Caco-2 (cell line): Measurements from ENCODE around the gene CD200. TPM values are rescaled to one million over a fixed set of nuclear protein-coding genes. Genes with fewer than 3 reads are reported as not detected.

Experiments used
- BruUV-seq: library from RNA; stranded (reverse); fragments of 400-500 nt; replicated peaks from 2 replicates; lab custom pipeline; 2021; lab: Mats Ljungman, UMichigan
- CTCF ChIA-PET: fragments of 300-600 bp; sonication (Branson Sonifier 250); formaldehyde crosslinking; loops from one replicate; lab custom pipeline; 2022; ENCODE audit warnings: antibody characterized with exemption; lab: Charles Lee
- POLR2A ChIA-PET: fragments of 300-600 bp; sonication (Branson Sonifier 250); formaldehyde crosslinking; loops from one replicate; lab custom pipeline; 2022; ENCODE audit warnings: antibody characterized with exemption; lab: Charles Lee
- DNase-seq, 2 experiments: peaks; one replicate each; pipeline versions ENCODE4 v3.0.0 to v3.0.0-alpha.2; 2020 to 2022
- H3K27me3 ChIP-seq: replicated peaks from 2 replicates; pipeline ENCODE4 v1.6.0; 2011; ENCODE audit warnings: low read length; ENCODE audit not compliant: control insufficient read depth, insufficient read depth
- H3K36me3 ChIP-seq: 2 replicates; pipeline ENCODE4 v1.5.1; 2011; ENCODE audit warnings: low read length; ENCODE audit not compliant: control insufficient read depth, insufficient read depth
- H3K4me1 ChIP-seq: fragments of 250-450 bp; sonication (Bioruptor Pico); 2 replicates; pipeline ENCODE4 v1.5.1; 2020; ENCODE audit warnings: mild to moderate bottlenecking
- H3K4me3 ChIP-seq: 2 replicates; pipeline ENCODE4 v1.5.1; 2011; ENCODE audit warnings: low read depth, mild to moderate bottlenecking, control low read depth, low read length
- H3K9me3 ChIP-seq: fragments of 250-450 bp; sonication (Bioruptor Pico); 2 replicates; pipeline ENCODE4 v1.5.1; 2020; ENCODE audit warnings: mild to moderate bottlenecking, moderate library complexity
- H3K27ac Mint-ChIP-seq: one replicate; pipeline ENCODE4 v1.8.0; 2022; ENCODE audit warnings: mixed read lengths; ENCODE audit not compliant: unreplicated experiment
- H3K27me3 Mint-ChIP-seq: one replicate; pipeline ENCODE4 v1.8.0; 2022; ENCODE audit warnings: mixed read lengths; ENCODE audit not compliant: insufficient read depth, unreplicated experiment
- H3K36me3 Mint-ChIP-seq: one replicate; pipeline ENCODE4 v1.8.0; 2022; ENCODE audit warnings: mild to moderate bottlenecking, mixed read lengths; ENCODE audit not compliant: insufficient read depth, unreplicated experiment
- H3K4me1 Mint-ChIP-seq: one replicate; pipeline ENCODE4 v1.8.0; 2022; ENCODE audit warnings: low read depth, mixed read lengths; ENCODE audit not compliant: unreplicated experiment
- H3K4me3 Mint-ChIP-seq: one replicate; pipeline ENCODE4 v1.8.0; 2022; ENCODE audit warnings: mild to moderate bottlenecking, moderate library complexity, mixed read lengths; ENCODE audit not compliant: unreplicated experiment
- H3K9me3 Mint-ChIP-seq: one replicate; pipeline ENCODE4 v1.8.0; 2022; ENCODE audit warnings: mixed read lengths; ENCODE audit not compliant: unreplicated experiment
- CTCF ChIP-seq, 2 experiments: fragments of 200-600 bp in 1 of 2; IDR thresholded peaks; 1 replicate in 1 of 2; 2 replicates in 1 of 2; pipeline versions ENCODE4 v1.5.1 to v1.8.0; 2011 to 2022; ENCODE audit warnings: antibody characterized with exemption in 1 of 2, control low read depth in 1 of 2, inconsistent platforms in 1 of 2, low read depth in 1 of 2, low read length in 1 of 2, mild to moderate bottlenecking in 1 of 2, moderate library complexity in 1 of 2; ENCODE audit not compliant: insufficient read depth in 1 of 2, severe bottlenecking in 1 of 2, unreplicated experiment in 1 of 2
- intact Hi-C: fragments of 100-400 bp; cut with micrococcal nuclease; formaldehyde crosslinking; loops from one replicate; pipeline ENCODE4 v1.10.0; 2022; ENCODE audit not compliant: unreplicated experiment
- total RNA-seq: library from RNA; stranded (reverse); gene quantifications from 2 replicates; pipeline ENCODE4 v1.2.3, GENCODE V29; 2022

CD200 gene
- total RNA-seq, 1 experiment from 2014 or later, result 0.45 TPM

DNA sequence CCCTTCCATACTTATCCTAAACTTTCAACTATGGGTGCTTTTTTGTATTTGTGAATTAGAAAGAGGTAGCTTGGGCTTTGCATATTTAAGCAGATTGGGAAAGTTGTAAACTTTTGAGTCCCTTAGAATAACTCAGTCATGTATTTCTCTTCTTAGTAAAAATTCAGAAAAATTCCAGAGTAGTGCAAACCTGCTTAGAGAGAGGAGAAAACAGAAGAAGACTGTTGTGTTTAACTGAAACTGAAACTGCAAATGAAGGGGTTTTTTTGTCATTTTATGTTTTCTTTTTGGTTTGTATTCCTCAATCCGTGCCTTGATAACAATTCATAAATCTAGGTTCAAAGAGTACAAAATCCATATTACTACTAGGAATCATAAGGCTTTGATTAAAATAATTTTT, 31.3 kb downstream of the CD200 start:
- H3K27me3 Mint-ChIP-seq, result no peaks in the 10 kb centered on the region
- no peak overlapping the region for H3K27ac Mint-ChIP-seq
- Histone ChIP-seq H3K36me3 (no peaks in the 10 kb centered on the region), H3K4me3 (no peak overlapping the region), H3K27me3 (no peaks in the 10 kb centered on the region; the same call in 1 of the 2 replicates), H3K9me3 (no peaks in the 10 kb centered on the region), H3K4me1 (peaks cover 12% of the 10 kb centered on the region)
- ChIA-PET POLR2A (no interaction called here), CTCF (no interaction called here)
- no peak overlapping the region for H3K4me3 Mint-ChIP-seq
- peaks cover 12% of the 10 kb centered on the region for H3K4me1 Mint-ChIP-seq
- BruUV-seq, result no TSS peak
- H3K9me3 Mint-ChIP-seq, result no peaks in the 10 kb centered on the region
- no peaks in the 10 kb centered on the region for H3K36me3 Mint-ChIP-seq
- intact Hi-C loops, result no loop called here
- no peak for DNase-seq
- no peak for TF ChIP-seq CTCF (IDR thresholded peaks at IDR 0.05; ENCODE audit: insufficient read depth in 1 of 2, low read depth in 1 of 2, low read length in 1 of 2, severe bottlenecking in 1 of 2, unreplicated experiment in 1 of 2)

GRCh38 chr3:112365035-112365434, 32.1 kb downstream of the CD200 start:
- Histone ChIP-seq H3K9me3 (no peaks in the 10 kb centered on the region), H3K36me3 (no peaks in the 10 kb centered on the region), H3K4me3 (no peak overlapping the region), H3K27me3 (no peaks in the 10 kb centered on the region; the same call in 1 of the 2 replicates), H3K4me1 (peaks cover 12% of the 10 kb centered on the region)
- peaks cover 12% of the 10 kb centered on the region for H3K4me1 Mint-ChIP-seq
- no peak overlapping the region for H3K27ac Mint-ChIP-seq
- CTCF ChIA-PET, result no interaction called here
- BruUV-seq, result no TSS peak
- intact Hi-C loops, result no loop called here
- POLR2A ChIA-PET, result no interaction called here
- H3K27me3 Mint-ChIP-seq, result no peaks in the 10 kb centered on the region
- no peaks in the 10 kb centered on the region for H3K36me3 Mint-ChIP-seq
- no peaks in the 10 kb centered on the region for H3K9me3 Mint-ChIP-seq
- H3K4me3 Mint-ChIP-seq, result no peak overlapping the region
- no peak for DNase-seq
- TF ChIP-seq CTCF (IDR thresholded peaks at IDR 0.05; ENCODE audit: insufficient read depth in 1 of 2, low read depth in 1 of 2, low read length in 1 of 2, severe bottlenecking in 1 of 2, unreplicated experiment in 1 of 2), result no peak

- peaks cover 12% of the 10 kb centered on the region for H3K4me1 Mint-ChIP-seq
- H3K4me3 Mint-ChIP-seq, result no peak overlapping the region
- Histone ChIP-seq H3K27me3 (no peaks in the 10 kb centered on the region; the same call in 1 of the 2 replicates), H3K36me3 (no peaks in the 10 kb centered on the region), H3K4me1 (peaks cover 12% of the 10 kb centered on the region), H3K9me3 (no peaks in the 10 kb centered on the region), H3K4me3 (no peak overlapping the region)
- H3K9me3 Mint-ChIP-seq, result no peaks in the 10 kb centered on the region
- POLR2A ChIA-PET, result no interaction called here
- DNase-seq, result no peak
- BruUV-seq, result no TSS peak
- intact Hi-C loops, result no loop called here
- CTCF ChIA-PET, result no interaction called here
- H3K27ac Mint-ChIP-seq, result no peak overlapping the region
- no peaks in the 10 kb centered on the region for H3K36me3 Mint-ChIP-seq
- TF ChIP-seq CTCF (IDR thresholded peaks at IDR 0.05; ENCODE audit: insufficient read depth in 1 of 2, low read depth in 1 of 2, low read length in 1 of 2, severe bottlenecking in 1 of 2, unreplicated experiment in 1 of 2), result no peak
- no peaks in the 10 kb centered on the region for H3K27me3 Mint-ChIP-seq
Measured at GRCh38 chr3:112365636-112366035, 32.7 kb downstream of the CD200 start.
